ENCODE data around the gene C2CD2. TPM values are rescaled to one million over a fixed set of nuclear protein-coding genes. Genes with fewer than 3 reads are reported as not detected.

C2CD2 gene
- total and polyA plus RNA-seq, 2 donors (not counting 1 experiment from before 2014, with no cell fraction given), result 6.8 to 11.9 TPM

GRCh38 chr21:41975391-41976272, 21.8 kb upstream of the C2CD2 start:
- intact Hi-C loops (cut with micrococcal nuclease), result no loop called here
- ChIA-PET POLR2A (no interaction called here), CTCF (no interaction called here)
- no peaks in the 10 kb centered on the region for H3K79me2 ChIP-seq (ENCODE audit: control insufficient read depth, insufficient read depth, low read length)
- H3K4me3 ChIP-seq (ENCODE audit: control extremely low read depth in 1 of 5, extremely low read depth in 1 of 5, insufficient read depth in 1 of 5, low read depth in 2 of 5, low read length in 4 of 5), result no peak overlapping the region
- H3K4me1 ChIP-seq (ENCODE audit: control insufficient read depth in 2 of 2, insufficient read depth in 2 of 2, low read length in 2 of 2), result peaks cover 10% of the 10 kb centered on the region in 2 donors
- 92% methylated on average over 11 of the region's 17 CpGs for WGBS (ENCODE audit: insufficient coverage)
- no peak overlapping the region for H3K4me2 ChIP-seq (replicated peaks; ENCODE audit: low read depth, low read length, poor library complexity, severe bottlenecking)
- no peak for DNase-seq
- no peak for ATAC-seq (ENCODE audit: low read depth)
- Mint-ChIP-seq H3K27me3 (peaks cover 3% of the 10 kb centered on the region), H3K9me3 (ENCODE audit: insufficient read depth) (peaks cover 5% of the 10 kb centered on the region), H3K4me3 (no peak overlapping the region), H3K27ac (no peak overlapping the region), H3K4me1 (peaks cover 11% of the 10 kb centered on the region)
- H3K9ac ChIP-seq (ENCODE audit: low read length), result no peak overlapping the region
- no peak overlapping the region for H2AFZ ChIP-seq (ENCODE audit: insufficient read depth, low read depth, low read length, poor library complexity, severe bottlenecking)
- TF ChIP-seq, protein P1, sequence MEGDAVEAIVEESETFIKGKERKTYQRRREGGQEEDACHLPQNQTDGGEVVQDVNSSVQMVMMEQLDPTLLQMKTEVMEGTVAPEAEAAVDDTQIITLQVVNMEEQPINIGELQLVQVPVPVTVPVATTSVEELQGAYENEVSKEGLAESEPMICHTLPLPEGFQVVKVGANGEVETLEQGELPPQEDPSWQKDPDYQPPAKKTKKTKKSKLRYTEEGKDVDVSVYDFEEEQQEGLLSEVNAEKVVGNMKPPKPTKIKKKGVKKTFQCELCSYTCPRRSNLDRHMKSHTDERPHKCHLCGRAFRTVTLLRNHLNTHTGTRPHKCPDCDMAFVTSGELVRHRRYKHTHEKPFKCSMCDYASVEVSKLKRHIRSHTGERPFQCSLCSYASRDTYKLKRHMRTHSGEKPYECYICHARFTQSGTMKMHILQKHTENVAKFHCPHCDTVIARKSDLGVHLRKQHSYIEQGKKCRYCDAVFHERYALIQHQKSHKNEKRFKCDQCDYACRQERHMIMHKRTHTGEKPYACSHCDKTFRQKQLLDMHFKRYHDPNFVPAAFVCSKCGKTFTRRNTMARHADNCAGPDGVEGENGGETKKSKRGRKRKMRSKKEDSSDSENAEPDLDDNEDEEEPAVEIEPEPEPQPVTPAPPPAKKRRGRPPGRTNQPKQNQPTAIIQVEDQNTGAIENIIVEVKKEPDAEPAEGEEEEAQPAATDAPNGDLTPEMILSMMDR (IDR thresholded peaks at IDR 0.05), result no peak
- TF ChIP-seq EZH2 (IDR thresholded peaks at IDR 0.05; ENCODE audit: borderline replicate concordance, insufficient read depth, low read depth, low read length, poor library complexity, severe bottlenecking), result no peak
- H3K9me3 ChIP-seq (ENCODE audit: control extremely low read depth in 1 of 3, control insufficient read depth in 2 of 3, insufficient read depth in 1 of 3, low read length in 2 of 3), result peaks cover 3 to 5% (median 4%) of the 10 kb centered on the region in 3 donors
- H3K27ac ChIP-seq (ENCODE audit: low read length in 2 of 2), result no peak overlapping the region
- H4K20me1 ChIP-seq (ENCODE audit: control insufficient read depth, insufficient read depth, low read length, poor library complexity, severe bottlenecking), result no peaks in the 10 kb centered on the region
- no peaks in the 10 kb centered on the region for H3K36me3 ChIP-seq (replicated peaks in 1 of 2; ENCODE audit: control extremely low read depth in 1 of 2, control insufficient read depth in 1 of 2, extremely low read depth in 1 of 2, insufficient read depth in 2 of 2, low read length in 1 of 2)
- H3K27me3 ChIP-seq (replicated peaks in 1 of 4; ENCODE audit: control extremely low read depth in 1 of 4, control insufficient read depth in 3 of 4, insufficient read depth in 4 of 4, low read length in 3 of 4), result no peaks in the 10 kb centered on the region

DNA sequence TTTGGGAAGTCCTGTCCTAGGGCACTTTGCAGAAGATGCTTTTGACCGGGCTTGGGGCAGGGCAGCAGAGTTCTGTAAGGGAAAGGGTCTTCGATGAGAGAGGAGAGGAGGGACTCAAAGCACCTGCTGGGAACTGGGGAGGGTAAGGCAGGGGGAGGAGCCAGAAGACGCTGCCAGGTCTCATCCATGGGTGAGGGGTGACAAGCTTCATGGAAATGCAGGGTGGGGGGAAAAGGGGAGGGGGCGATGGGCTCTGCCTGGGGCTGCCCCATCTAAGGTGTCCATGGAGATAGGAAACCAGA, 20.9 kb upstream of the C2CD2 start:
- H3K27me3 Mint-ChIP-seq, result peaks cover 3% of the 10 kb centered on the region
- no peak for TF ChIP-seq EZH2 (IDR thresholded peaks at IDR 0.05; ENCODE audit: borderline replicate concordance, insufficient read depth, low read depth, low read length, poor library complexity, severe bottlenecking)
- TF ChIP-seq, protein P1 (IDR thresholded peaks at IDR 0.05), result no peak
- Histone ChIP-seq H3K4me2 (replicated peaks; ENCODE audit: low read depth, low read length, poor library complexity, severe bottlenecking) (no peak overlapping the region), H3K9me3 (ENCODE audit: control extremely low read depth in 1 of 3, control insufficient read depth in 2 of 3, insufficient read depth in 1 of 3, low read length in 2 of 3) (peaks cover 3 to 5% (median 4%) of the 10 kb centered on the region in 3 donors), H3K9ac (ENCODE audit: low read length) (no peak overlapping the region), H3K79me2 (ENCODE audit: control insufficient read depth, insufficient read depth, low read length) (no peaks in the 10 kb centered on the region), H2AFZ (ENCODE audit: insufficient read depth, low read depth, low read length, poor library complexity, severe bottlenecking) (no peak overlapping the region), H3K27ac (ENCODE audit: low read length in 2 of 2) (no peak overlapping the region), H3K4me3 (ENCODE audit: control extremely low read depth in 1 of 5, extremely low read depth in 1 of 5, insufficient read depth in 1 of 5, low read depth in 2 of 5, low read length in 4 of 5) (no peak overlapping the region), H3K4me1 (ENCODE audit: control insufficient read depth in 2 of 2, insufficient read depth in 2 of 2, low read length in 2 of 2) (peaks cover 10% of the 10 kb centered on the region in 2 donors), H4K20me1 (ENCODE audit: control insufficient read depth, insufficient read depth, low read length, poor library complexity, severe bottlenecking) (no peaks in the 10 kb centered on the region), H3K27me3 (replicated peaks in 1 of 4; ENCODE audit: control extremely low read depth in 1 of 4, control insufficient read depth in 3 of 4, insufficient read depth in 4 of 4, low read length in 3 of 4) (no peaks in the 10 kb centered on the region), H3K36me3 (replicated peaks in 1 of 2; ENCODE audit: control extremely low read depth in 1 of 2, control insufficient read depth in 1 of 2, extremely low read depth in 1 of 2, insufficient read depth in 2 of 2, low read length in 1 of 2) (no peaks in the 10 kb centered on the region)
- H3K4me1 Mint-ChIP-seq, result peaks cover 11% of the 10 kb centered on the region
- ATAC-seq (ENCODE audit: low read depth), result no peak
- no peak overlapping the region for H3K27ac Mint-ChIP-seq
- DNase-seq, result no peak
- POLR2A ChIA-PET, result no interaction called here
- CTCF ChIA-PET, result no interaction called here
- no peak overlapping the region for H3K4me3 Mint-ChIP-seq
- intact Hi-C loops (cut with micrococcal nuclease), result no loop called here
- H3K9me3 Mint-ChIP-seq (ENCODE audit: insufficient read depth), result peaks cover 5% of the 10 kb centered on the region
- WGBS (ENCODE audit: insufficient coverage), result 96% methylated on average over 3 of the region's 4 CpGs
